HG02884 (cell line): ENCODE measurements around the gene WFS1.

Experiments used
- ATAC-seq: cut with Tn5 transposase; IDR thresholded peaks from one replicate; pipeline ENCODE4 v1.9.1; 2021; ENCODE audit warnings: mild to moderate bottlenecking, moderate library complexity; ENCODE audit not compliant: unreplicated experiment

WFS1 gene

GRCh38 chr4:6235901-6236640 lies 33.6 kb upstream of the WFS1 start:
- ATAC-seq = no peak

GRCh38 chr4:6236816-6237390 lies 32.7 kb upstream of the WFS1 start:
- ATAC-seq = no peak

- ATAC-seq = no peak
Measured at GRCh38 chr4:6239486-6239885, 30.2 kb upstream of the WFS1 start.

GRCh38 chr4:6239968-6240367 lies 29.7 kb upstream of the WFS1 start:
- no peak for ATAC-seq

- ATAC-seq = no peak
Measured at GRCh38 chr4:6241062-6241845, 28.4 kb upstream of the WFS1 start.

GRCh38 chr4:6242271-6243029 lies 27.2 kb upstream of the WFS1 start:
- no peak for ATAC-seq

- no peak for ATAC-seq
Measured at GRCh38 chr4:6245246-6246169, 24.1 kb upstream of the WFS1 start.

GRCh38 chr4:6246170-6246634 lies 23.4 kb upstream of the WFS1 start:
- no peak for ATAC-seq

- ATAC-seq = no peak
Measured at GRCh38 chr4:6248394-6248793, 21.3 kb upstream of the WFS1 start.

GRCh38 chr4:6250235-6250983 lies 19.2 kb upstream of the WFS1 start:
- no peak for ATAC-seq

- ATAC-seq = no peak
Measured at GRCh38 chr4:6250984-6251295, 18.7 kb upstream of the WFS1 start.

- no peak for ATAC-seq
Measured at GRCh38 chr4:6251365-6251764, 18.3 kb upstream of the WFS1 start.

- ATAC-seq = no peak
Measured at GRCh38 chr4:6252051-6252450, 17.6 kb upstream of the WFS1 start.

GRCh38 chr4:6253111-6253510 lies 16.5 kb upstream of the WFS1 start:
- no peak for ATAC-seq

GRCh38 chr4:6253961-6254360 lies 15.7 kb upstream of the WFS1 start:
- ATAC-seq = no peak

- ATAC-seq = no peak
Measured at GRCh38 chr4:6256141-6256540, 13.5 kb upstream of the WFS1 start.

- ATAC-seq = no peak
Measured at GRCh38 chr4:6257247-6258025, 12.2 kb upstream of the WFS1 start.

GRCh38 chr4:6258026-6258360 lies 11.7 kb upstream of the WFS1 start:
- no peak for ATAC-seq

- no peak for ATAC-seq
Measured at GRCh38 chr4:6258741-6259140, 10.9 kb upstream of the WFS1 start.
